GM18909 (cell line): ENCODE results near the gene LY6G5C.
A peak's percentile ranks its signal among the peaks of the same experiment; 100 is the strongest.

ENCODE experiments used
- ATAC-seq: cut with Tn5 transposase; IDR thresholded peaks from one replicate; pipeline ENCODE4 v1.9.1; 2021; ENCODE audit warnings: mild to moderate bottlenecking; ENCODE audit not compliant: unreplicated experiment, poor library complexity

Gene LY6G5C

DNA sequence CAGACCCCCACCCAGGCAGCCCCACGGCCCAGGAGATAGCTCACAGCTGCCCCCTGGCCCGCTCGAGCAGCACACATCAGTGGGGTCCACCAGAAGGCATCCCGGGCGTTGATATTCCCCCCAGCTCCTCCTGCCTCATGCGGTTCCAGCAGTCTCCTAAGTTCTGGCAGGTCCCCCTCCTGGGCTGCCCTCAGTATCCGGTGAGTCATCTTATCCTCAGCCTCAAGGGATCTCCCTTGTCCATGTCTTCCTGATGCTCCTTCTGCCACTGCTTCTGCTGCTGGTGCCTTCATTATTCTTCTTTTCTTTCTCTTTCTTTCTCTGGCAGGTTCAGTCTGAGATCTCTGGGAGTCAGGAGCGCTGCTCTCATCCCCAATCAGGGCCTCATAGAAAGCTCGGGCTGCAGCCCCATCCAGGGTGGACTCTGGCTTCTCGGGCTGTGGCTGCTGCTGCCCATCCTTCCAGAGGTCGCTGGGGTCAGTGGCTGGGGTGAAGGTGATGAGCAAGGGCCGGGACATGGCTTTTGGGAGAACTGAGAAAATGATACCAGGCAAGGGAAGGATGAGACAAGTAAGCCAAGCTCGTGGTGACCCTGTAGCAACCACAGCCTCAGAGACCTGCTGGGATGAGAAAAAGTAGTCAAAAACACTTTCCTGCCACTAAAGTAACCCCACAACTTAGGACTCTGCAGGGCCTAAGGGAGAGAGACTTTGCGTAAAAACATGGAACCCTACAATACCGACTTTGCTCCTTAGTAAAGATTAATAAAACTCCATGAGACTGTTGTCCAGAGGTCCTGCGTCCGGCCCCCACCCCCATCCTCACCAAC, 16.7 kb downstream of the LY6G5C start:
- no peak for ATAC-seq

DNA sequence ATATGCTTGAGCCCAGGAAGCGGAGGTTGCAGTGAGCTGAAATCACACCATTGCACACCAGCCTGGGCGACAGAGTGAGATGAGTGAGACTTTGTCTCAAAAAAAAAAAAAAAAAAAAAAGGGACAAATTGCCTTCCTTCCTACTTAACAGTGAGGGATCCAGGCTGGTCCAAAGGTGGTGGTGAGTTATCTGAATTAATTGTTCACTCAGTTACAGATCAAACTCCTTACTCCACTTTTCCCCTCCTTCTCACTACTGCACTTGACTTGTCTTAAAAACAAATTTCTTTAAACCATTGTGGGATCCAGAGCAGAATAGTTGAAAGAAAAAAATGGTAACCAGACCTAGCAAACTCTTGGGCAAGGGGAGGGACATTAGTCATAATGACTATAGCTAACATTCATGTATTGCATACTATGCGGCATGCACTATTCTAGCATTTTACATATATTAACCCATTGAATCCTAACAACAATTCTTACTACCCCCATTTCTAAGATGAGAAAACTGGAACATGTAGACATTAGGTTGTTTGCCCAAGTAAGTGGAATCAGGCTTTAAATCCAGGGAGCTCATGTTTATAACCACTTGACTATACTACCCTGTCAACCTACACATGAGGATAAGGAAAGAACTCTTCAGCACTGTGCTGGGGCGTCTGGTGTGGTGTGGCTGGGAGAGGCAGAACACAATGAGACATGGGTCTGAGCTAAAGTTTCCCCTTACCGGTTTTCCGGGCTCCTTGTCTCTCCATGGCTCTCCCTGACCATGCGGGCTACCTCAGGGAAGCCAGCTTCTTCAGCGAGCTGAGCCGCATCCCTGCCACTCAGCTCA, 17.5 kb downstream of the LY6G5C start:
- no peak for ATAC-seq

DNA sequence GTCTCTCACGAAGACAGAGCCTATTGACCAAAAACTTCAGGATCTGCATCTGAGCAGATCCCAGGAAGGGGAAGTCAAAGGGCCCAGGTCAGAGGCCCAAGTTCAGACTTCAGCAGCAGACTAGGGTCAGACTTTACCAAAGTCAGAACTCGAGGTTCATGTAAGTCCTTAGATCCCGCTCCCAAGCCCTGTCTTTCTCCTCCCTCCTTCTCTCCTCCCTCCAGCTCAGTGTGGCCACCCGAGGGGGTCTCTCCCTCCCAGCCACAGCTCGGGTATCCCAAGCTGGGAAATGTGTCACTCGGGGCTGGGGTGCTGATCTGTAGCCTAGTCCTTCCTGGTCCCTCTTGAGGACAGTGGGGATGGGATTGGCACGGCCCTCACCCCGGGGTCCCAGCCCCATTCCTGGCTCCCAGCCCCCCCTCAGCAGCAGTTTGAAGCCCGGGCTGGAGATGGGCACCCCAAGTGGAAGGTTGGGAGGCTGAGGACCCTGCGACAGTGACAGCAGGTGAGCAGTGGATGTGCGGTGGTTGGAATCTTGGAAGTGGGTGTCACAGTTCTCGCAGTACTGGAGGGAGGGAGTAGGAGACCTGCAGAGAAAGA, 18.6 kb downstream of the LY6G5C start:
- ATAC-seq: no peak

DNA sequence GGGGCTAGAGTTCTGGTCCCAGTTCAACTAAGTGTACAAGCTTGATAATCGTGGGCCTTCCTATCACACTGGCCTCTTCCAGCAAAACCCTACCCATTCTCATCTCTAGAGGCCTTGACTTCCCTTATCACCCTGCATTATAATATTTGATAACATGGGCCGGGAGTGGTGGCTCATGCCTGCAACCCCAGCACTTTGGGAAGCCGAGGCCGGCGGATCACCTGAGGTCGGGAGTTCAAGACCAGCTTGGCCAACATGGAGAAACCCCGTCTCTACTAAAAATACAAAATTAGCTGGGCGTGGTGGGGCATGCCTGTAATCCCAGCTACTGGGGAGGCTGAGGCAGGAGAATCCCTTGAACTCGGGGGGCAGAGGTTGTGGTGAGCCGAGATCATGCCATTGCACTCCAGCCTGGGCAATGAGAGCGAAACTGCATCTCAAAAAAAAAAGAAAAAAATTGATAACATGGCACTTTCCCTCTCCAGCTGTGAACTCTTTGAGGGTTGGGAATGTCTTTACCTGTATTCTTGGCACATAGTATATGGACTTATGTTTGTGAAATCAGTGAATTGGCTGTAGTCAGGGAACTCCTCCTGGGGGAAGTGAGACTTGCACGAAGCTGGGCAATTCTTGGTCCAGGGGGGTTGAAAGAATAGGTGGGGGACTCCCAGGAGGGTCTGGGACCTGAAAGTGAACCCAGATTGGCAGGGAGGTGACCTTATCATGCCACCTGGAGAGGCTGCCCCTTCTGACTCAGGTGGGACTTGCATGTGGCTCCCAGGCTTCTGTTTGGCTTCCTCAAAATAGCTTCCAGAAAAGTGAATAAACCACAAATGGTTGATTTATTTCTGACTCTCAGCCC, 19.4 kb downstream of the LY6G5C start:
- ATAC-seq: no peak

- peak; percentile 42 for ATAC-seq
Observed at GRCh38 chr6:31660381-31661261, 20.2 kb downstream of the LY6G5C start, which contains the start of gene C6orf47. Gene C6orf47 (minus strand): TSS chr6:31660778. CDS start chr6:31659947, 831 bp downstream.

GRCh38 chr6:31659649-31660380, 21.1 kb downstream of the LY6G5C start:
- no peak for ATAC-seq

DNA sequence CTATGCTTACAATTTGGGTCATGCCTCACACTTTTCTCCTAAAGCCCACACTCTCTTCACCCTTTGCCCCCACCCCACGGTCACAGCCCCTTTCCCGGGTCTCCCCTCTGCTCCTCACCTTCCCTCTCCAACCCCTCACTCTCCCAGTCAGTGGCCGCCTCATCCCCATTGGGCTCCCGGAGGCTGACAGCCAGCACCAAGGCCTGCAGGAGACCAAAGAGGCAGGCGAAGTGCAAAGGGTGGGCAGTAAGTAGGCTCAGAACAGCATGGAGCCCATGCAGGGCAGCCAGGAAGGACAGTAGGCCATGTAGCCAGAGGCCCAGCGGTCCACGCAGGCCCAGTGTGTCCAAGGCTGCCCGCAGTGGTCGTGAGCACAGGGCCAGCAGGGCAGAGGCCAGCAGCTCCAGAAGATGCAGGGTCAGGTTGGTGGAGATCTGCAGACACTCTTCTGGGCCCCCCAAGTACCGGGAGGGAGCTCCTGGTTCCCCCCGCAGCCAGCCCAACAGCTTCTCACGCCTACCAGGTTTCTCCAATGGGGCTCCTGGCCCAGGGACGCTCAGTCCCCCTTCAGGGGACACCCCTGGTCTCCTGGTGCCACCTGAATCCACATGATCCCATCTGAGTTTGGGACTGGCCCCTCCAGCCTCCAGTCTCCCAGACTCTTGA, 21.8 kb downstream of the LY6G5C start:
- ATAC-seq: no peak

DNA sequence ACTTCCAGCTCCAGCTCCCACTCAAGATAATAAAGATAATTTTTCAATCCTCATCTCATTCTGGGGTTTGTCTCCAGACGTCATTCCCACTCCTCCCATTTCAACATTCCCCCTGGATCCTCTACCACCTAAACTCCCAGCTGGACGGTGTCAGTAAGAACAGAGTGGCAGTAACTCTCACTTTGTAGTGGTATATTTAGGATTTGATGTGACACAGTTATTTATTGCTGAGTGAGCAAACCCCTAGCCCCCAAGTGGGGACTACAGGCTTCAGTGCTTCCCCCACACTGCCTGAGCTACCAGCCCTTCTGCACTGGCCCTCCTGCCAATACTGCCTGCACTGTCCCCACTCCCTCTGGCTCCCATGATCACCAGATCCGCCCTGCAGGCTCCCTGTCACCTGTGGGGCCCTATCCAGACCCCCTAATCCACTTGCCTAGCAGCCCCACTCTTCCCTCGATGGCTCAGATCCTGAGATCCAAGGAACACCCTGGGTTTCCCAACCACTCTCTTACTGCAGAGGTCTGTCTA, 22.6 kb downstream of the LY6G5C start:
- ATAC-seq: no peak

GRCh38 chr6:31657406-31658157, 23.3 kb downstream of the LY6G5C start:
- no peak for ATAC-seq

- ATAC-seq: no peak
Observed at GRCh38 chr6:31655349-31656237, 25.3 kb downstream of the LY6G5C start, which contains the start of gene APOM. Gene APOM (plus strand): TSS chr6:31655894. CDS start chr6:31655967, 73 bp downstream.

DNA sequence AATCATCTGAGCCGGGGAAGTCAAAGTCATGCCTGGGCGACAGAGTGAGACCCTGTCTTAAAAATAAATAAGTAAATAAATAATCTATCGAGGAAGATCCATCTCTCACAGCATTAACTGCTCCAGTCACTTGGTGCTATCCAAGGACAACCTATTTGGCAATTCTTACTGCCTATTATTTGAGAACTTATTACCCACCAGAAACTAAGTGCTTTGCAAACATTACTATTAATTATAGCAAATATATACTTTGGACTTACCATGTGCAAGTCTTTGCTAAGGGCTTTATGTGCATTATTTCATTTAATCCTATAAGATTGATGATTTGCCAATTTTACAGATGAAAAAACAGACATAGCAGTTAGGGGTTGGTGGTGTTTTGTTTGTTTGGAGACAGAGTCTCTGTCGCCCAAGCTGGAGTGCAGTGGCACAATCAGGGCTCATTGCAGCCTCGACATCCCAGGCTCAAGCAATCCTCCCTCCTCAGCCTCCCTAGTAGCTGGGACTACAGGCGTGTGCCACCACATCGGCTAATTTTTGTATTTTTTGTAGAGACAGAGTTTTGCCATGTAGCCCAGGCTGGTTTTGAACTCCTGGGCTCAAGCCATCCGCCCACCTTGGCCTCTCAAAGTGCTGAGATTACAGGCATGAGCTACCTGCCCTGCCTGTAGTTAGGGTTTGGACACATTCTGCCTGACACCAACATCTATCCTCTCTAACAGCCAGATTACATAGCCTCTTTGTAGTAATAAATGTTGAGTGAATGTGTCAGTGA, 26.1 kb downstream of the LY6G5C start:
- no peak for ATAC-seq

- ATAC-seq: peak; percentile 63
Observed at GRCh38 chr6:31652925-31653724, 27.7 kb downstream of the LY6G5C start.

GRCh38 chr6:31651602-31652191, 29.2 kb downstream of the LY6G5C start:
- ATAC-seq: peak; percentile 30

GRCh38 chr6:31645325-31645724, 35.5 kb downstream of the LY6G5C start:
- no peak for ATAC-seq
